Esophagus squamous epithelium (tissue), 4 donors: Measurements from ENCODE around the gene SRSF7.

ENCODE experiments used
- POLR2A ChIP-seq, 4 donors: fragments of 450-650 bp; IDR thresholded peaks; one replicate each; pipeline ENCODE4 v1.6.1; 2017; ENCODE audit warnings: antibody characterized with exemption in 4 of 4, mild to moderate bottlenecking in 4 of 4, moderate library complexity in 3 of 4
- TF ChIP-seq, protein P1 (sequence below), 6 experiments: fragments of 450-650 bp in 4 of 6; fragments of 200-600 bp in 2 of 6; sonication (generic) in 2 of 6; IDR thresholded peaks; one replicate each; pipeline ENCODE4 v1.5.1; 2016 to 2019; ENCODE audit warnings: antibody characterized with exemption in 6 of 6, mild to moderate bottlenecking in 4 of 6, moderate library complexity in 4 of 6

DNA sequence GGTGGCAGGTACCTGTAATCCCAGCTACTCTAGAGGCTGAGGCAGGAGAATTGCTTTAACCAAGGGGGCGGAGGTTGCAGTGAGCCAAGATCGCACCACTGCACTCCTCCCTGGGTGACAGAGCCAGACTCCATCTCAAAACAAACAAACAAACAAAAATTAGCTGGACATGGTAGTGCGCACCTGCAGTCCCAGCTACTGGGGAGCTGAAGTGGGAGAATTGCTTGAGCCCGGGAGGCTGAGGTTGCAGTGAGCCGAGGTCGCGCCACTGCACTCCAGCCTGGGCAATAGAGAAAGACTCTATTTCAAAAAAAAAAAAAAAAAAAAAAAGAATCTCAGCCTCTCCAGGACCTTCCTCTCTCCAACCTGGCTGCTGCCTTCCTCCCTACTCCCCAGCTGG lies 20.1 kb downstream of the SRSF7 start:
- TF ChIP-seq, protein P1, sequence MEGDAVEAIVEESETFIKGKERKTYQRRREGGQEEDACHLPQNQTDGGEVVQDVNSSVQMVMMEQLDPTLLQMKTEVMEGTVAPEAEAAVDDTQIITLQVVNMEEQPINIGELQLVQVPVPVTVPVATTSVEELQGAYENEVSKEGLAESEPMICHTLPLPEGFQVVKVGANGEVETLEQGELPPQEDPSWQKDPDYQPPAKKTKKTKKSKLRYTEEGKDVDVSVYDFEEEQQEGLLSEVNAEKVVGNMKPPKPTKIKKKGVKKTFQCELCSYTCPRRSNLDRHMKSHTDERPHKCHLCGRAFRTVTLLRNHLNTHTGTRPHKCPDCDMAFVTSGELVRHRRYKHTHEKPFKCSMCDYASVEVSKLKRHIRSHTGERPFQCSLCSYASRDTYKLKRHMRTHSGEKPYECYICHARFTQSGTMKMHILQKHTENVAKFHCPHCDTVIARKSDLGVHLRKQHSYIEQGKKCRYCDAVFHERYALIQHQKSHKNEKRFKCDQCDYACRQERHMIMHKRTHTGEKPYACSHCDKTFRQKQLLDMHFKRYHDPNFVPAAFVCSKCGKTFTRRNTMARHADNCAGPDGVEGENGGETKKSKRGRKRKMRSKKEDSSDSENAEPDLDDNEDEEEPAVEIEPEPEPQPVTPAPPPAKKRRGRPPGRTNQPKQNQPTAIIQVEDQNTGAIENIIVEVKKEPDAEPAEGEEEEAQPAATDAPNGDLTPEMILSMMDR (IDR thresholded peaks at IDR 0.05): no peak
- TF ChIP-seq POLR2A (IDR thresholded peaks at IDR 0.05): no peak
